Fibroblast of lung (primary cell): Measurements from ENCODE around the gene PIGN.

Experiments
- EZH2 ChIP-seq: IDR thresholded peaks from 2 replicates; pipeline ENCODE4 v1.5.1; 2012; ENCODE audit warnings: low read length, control low read depth, mild to moderate bottlenecking; ENCODE audit errors: missing control alignments
- TF ChIP-seq, protein P1 (sequence below), 2 donors: IDR thresholded peaks in 1 of 2; conservative IDR thresholded peaks in 1 of 2; 1 replicate in 1 of 2; 2 replicates in 1 of 2; pipeline ENCODE4 v1.5.1; 2011 to 2012; ENCODE audit warnings: low read length in 2 of 2, control low read depth in 1 of 2, inconsistent platforms in 1 of 2, low read depth in 1 of 2, mild to moderate bottlenecking in 1 of 2

DNA sequence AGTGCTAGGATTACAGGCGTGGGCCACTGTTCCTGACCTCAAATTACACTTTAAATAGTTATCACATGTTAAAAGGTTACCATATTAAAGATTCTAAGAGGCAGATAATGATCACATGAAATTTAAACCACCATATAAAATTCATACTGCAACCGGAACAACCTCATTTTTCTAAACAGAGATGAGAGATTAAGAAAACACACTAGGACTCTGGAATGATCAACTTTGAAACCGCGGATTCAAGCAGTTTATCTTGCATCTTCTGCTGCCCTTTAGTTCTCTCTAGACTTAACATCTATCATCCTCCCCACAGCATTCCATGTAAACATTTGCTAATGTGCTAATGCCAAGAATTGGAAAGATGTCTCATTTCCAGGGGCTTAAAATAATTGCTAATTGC is 115.8 kb downstream of the PIGN start:
- TF ChIP-seq, protein P1, sequence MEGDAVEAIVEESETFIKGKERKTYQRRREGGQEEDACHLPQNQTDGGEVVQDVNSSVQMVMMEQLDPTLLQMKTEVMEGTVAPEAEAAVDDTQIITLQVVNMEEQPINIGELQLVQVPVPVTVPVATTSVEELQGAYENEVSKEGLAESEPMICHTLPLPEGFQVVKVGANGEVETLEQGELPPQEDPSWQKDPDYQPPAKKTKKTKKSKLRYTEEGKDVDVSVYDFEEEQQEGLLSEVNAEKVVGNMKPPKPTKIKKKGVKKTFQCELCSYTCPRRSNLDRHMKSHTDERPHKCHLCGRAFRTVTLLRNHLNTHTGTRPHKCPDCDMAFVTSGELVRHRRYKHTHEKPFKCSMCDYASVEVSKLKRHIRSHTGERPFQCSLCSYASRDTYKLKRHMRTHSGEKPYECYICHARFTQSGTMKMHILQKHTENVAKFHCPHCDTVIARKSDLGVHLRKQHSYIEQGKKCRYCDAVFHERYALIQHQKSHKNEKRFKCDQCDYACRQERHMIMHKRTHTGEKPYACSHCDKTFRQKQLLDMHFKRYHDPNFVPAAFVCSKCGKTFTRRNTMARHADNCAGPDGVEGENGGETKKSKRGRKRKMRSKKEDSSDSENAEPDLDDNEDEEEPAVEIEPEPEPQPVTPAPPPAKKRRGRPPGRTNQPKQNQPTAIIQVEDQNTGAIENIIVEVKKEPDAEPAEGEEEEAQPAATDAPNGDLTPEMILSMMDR (conservative IDR thresholded peaks at IDR 0.05 in 1 of 2, IDR thresholded peaks at IDR 0.05 in 1 of 2; ENCODE audit: low read depth in 1 of 2, low read length in 2 of 2): no peak
- no peak for TF ChIP-seq EZH2
